ELR (cell line): ENCODE measurements around the gene CRTC2.
A peak's percentile ranks its signal among the peaks of the same experiment; 100 is the strongest.

Experiments
- DNase-seq: peaks from one replicate; pipeline ENCODE4 v3.0.0-alpha.2; 2015; ENCODE audit warnings: low read depth

CRTC2 gene

DNA sequence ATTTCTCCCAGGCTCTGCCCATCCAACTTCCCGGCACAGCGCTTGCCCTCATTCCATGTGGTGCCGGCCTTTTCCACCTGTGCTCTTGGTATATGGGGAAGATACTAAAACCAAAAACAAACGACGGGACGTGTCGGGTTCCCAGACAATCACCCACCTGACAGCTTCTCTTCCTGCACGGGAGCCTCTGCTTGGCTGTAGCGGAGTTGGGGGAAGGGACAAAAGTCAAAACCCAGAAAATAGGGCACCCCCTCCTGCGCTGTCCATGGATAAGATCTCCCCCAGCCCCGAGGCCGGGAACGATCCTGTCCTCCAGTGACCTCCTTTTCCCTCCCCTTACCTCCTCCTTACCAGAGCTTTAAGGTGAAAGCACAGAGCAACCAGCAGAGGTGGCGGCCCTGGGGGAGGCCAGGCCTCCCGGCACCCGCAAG is 18.4 kb upstream of the CRTC2 start:
- no peak for DNase-seq

DNA sequence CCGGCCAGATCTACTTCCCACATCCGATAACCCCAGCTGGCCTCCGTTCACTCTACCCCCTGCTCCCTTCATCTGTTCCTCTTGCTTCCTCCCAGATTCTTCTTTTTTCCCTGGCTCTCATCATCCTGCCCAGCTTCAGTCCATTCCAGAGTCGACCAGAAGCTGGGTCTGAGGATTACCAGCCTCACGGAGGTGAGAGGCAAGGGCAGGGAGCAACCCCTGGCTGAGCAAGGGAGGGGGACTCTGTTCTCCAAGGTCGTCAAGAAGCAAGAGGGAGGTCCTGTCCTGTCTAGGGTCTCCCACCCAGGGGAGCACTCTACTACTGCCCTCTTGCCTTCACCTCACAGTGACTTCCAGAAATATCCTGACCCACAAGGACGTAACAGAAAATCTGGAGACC is 15.1 kb upstream of the CRTC2 start:
- no peak for DNase-seq

DNA sequence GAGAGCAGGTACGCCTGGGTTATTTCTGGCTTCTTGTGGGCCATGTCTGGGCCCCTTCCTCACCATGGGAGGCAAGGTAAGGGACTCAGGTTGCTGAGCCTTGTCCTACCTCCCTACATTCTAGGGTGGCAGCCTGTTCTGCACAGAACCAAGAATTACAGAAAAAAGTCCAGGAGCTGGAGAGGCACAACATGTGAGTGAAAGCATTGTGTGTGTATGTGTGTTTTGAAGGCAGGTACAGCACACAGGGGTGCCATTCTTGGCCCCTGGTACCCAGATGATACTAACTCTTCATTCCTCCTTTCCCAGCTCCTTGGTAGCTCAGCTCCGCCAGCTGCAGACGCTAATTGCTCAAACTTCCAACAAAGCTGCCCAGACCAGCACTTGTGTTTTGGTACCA is 14.7 kb upstream of the CRTC2 start:
- DNase-seq: no peak

DNA sequence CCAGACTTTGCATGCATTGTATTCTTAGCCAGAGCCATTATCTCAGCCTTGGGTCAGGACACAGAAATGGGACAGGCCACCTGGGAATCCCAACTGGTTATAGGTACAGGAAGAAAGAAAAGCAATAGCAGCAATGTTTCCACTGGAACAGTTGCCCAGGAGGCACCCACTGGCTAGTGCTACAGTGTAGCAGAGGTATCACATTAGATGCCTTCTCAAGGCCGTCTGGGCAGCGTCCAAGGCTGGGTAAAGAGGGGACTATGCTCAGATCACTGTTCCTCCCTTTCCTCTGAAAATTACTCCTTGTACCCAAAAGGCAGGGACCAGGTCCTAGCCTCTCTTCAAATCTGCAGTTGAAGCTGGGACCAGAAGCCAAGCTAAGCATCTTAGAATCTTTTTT is 11.9 kb upstream of the CRTC2 start:
- no peak for DNase-seq

DNA sequence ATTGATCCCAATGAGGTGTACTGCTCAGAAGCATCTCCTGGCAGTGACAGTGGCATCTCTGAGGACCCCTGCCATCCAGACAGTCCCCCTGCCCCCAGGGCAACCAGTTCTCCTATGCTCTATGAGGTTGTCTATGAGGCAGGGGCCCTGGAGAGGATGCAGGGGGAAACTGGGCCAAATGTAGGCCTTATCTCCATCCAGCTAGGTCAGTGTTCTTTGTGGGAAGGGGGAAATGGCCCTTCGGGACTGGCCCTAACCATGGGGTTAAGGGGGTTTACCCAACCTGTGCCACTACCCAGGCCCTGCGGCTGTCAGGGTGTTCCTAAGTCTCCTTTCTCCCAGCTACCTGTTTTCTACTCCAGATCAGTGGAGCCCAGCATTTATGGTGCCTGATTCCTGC is 10.6 kb upstream of the CRTC2 start:
- DNase-seq: no peak

DNA sequence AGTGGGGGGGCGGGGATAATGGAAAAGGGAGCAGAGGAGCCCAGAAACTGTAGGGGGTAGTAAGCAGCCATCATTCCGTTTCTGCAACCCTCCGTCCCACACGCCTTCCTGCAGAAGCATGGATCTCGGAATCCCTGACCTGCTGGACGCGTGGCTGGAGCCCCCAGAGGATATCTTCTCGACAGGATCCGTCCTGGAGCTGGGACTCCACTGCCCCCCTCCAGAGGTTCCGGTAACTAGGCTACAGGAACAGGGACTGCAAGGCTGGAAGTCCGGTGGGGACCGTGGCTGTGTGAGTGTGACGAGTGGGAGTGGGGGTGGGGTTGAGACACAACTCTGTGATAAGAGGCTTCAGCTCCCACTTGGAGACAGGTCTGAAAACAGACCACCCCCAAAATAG is 10.0 kb upstream of the CRTC2 start:
- no peak for DNase-seq

DNA sequence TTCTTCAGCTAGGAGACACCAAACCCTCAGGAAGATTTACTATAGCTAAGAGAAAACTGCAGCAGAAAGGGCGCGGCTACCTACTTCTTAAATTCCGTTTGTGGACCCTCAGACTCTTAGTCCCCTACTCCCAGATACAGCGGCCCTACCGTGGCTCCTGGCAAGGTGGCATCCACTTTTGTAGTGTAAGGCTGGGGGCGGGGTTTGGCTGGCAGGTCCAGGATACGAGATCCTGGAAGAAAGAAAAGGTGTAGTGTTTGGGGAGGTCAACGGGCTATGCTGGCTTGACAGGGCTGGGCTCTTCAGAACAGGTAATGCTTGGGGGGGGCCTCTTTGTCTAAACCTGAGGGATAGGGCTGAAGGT is 9.6 kb upstream of the CRTC2 start:
- DNase-seq: peak; percentile 30

DNA sequence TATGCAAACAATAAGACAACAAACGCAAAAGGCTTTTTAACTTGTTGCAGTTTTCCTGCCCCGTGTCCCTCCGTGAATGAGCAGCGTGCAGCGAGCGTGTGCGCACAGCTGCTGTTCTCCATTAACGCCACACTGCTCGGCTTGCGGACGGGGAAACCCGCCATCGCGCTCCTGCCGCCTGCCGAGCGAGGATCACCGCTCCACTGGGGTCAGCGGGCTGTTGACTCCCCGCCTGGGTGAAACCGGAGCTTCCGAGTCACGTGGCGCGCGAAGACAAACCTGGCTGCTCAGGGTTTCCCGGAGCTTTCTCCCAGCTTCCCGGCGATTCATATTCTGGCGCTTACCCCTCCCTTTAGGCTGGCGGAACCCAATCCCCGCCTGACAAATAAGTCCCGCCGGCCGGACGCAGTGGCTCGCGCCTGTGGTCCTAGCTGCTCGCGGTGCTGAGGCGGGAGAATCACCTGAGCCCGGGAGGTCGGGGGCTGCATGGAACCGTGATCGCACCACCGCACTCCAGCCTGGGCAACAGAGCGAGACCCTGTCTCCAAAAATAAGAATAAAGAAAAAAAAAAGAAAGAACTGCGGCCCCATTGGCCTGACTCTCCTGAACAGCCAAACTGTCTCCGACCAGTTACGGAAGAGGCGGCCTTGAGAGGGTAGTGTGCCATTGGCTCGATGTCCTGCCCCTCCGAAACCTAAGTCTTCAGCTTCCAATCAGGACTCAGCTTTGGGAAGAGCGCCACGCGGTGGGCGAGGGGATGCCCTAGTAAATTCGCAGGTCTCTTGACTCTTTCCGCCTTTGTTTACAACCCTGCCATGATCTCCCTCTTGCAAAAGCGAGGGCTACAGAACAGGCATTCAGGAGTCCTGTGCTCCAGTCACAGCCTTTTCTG is 8.9 kb upstream of the CRTC2 start, which contains the start of gene CREB3L4:
CREB3L4 (plus strand) TSS at position 796 of the 893 bp plus-strand sequence. CDS start 624 bp downstream, outside the sequence.
- peak; percentile 98 for DNase-seq

DNA sequence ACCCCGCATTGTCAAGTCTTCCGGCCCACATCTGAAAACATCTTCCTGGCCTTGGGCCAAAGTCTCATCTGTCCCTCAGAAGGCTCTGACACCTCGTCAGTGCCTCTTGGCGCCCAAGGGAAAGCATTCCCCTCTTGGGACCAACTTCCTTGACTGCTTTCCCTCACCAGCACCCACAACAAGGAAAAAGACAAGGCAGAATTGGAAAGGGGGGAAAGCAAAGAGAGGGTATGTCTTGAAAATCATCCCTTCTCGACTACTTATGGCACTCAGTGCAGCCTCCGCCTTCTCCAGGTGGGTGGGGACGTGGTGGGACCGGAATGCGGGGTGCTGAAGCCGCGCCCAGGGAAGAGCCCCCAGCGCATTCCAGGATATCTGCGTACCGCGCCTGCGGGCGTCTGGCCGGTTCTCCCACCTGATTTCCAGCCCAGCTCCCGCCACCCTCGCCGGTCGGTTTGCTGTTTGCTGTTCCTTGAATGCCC is 5.5 kb upstream of the CRTC2 start:
- peak; percentile 85 for DNase-seq

DNA sequence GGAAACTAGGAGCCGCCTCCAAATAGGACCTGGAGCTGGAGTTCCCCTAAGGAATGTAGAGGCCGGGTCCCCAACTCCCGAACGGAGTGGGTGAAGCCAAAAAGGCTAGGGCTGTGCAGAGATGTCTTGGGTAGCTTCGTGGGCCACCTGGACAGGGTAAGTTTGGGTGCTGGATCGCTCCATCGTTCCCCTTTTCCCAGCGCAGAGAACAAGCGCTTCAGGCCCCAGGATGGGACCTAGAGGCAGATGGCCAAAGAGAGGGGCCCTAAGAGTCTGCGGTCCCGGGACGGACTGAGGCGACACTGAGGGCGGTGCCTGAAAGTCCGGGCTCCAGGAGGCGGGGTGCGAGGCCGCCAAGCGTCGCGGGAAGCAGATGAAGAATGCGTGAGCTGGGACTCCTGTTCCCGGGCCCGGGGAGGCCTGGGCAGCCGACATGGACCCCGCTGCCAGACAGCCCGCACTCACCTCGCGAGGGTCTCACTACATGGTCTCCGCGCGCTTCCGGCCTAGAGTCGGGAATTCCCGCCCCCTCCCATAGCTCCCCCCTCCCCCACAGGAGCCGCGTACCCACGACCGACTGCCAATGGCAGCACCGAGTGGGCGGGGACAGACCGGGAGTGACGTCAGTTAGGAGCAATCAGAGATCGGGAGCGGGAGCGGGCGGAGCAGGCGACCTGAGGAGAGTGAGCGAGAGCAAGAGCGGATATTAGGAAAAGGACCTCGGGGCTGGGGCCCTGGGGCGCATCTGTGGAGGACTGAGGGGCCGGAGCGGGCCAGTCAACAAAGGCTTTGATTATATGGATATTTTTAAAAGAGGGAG is 4.8 kb upstream of the CRTC2 start, which contains the start of gene SLC39A1:
SLC39A1 (minus strand) TSS at position 508 of the 820 bp plus-strand sequence. CDS start 822 bp downstream, outside the sequence.
- DNase-seq: peak; percentile 98

DNA sequence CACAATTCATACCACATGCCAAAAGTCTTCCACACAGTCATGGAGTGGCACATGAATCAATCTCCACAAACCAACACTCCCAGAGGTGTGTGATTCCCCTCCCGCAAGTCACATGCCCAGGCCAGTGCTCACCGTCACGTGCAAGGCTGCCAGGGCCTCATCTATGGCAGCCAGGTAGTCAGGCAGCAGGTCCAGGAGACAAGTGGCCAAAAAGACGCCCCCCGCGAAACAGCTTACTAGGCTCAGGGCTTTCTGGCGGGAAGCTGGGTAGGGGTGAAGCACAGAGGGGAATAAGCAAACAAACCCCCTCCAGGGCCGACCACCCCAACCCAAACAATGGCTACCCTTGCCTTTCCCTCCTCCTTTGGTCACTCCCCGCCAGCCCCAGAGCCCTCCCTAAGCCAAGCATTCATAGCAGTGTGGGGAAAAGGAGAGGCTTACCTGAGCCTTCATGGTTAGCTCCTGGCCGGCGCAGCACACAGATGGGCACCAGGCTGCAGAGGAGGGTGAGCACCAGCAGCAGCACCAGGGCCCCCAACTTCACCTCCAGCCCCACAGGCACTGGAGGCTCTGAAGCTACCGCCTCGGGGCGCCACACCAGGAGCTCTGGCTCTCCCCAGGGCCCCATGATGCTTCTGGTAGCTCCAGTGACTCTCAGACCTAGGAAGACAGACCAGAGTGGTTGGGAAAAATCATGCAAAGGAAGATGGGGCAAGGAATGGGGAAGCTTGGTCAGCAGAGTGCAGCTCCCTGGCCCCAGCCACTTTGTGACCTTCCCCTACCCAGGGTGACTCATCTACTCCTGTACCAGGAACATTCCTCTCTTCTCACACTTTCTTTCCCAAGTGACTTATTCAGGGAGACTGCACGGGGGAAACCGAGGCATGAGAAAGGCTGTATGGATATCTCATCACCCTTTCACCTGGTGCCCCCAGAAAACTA is 3.9 kb upstream of the CRTC2 start:
- peak; percentile 83 for DNase-seq

DNA sequence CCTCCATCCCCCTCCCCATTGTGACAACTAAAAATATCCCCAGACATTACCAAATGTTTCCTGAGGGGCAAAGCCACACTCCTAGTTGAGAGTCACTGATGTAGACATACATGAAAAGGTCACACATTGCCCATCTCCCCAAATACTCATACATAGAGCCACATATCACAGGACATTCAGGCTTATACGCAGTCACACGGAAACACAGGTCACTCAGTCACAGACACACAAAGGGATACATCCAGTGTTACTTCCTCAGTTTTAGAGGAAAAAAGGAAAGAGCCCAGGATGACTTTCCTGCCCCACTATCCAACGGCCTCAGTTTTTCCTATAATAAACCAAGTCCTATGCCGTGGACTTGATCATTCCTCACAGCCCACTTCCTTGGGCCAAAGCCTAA is 3.0 kb upstream of the CRTC2 start:
- no peak for DNase-seq

DNA sequence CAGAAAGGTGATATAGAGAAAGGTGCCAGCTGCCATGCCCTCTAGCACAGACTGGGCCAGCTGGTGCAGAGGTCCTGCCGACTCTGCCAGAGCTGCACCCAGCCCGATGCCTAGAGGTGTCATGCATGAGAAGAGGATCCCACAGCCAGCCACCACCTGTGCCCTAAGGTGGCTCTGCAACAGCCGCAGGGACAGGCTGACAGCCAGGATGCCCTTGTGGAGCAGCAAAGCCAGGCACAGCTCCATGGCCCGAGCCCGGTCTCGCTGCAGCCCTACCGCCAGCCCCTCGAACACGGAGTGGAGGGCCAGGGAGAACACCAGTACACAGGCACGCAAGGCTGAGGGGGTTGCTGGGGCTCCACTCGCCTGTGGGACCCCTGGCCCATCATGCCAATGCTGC is 1.8 kb upstream of the CRTC2 start:
- DNase-seq: no peak

DNA sequence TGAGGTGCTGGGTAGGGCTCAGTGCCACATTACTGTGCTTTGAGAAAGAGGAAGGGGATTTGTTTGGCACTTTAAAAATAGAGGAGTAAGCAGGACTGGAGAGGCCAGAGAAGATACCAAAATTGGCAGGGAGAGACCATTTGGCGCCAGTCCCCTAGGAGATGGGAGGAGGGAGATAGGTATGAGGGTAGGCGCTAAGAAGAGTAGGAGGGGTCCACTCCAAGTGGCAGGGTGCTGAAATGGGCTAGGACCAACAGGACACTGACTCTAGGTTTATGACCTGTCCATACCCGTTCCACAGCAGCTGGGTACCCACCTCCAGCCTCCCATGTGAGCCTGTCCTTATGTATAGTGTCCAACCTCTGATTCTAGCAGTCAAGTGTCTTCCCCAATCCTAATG is 1.0 kb upstream of the CRTC2 start:
- no peak for DNase-seq

DNA sequence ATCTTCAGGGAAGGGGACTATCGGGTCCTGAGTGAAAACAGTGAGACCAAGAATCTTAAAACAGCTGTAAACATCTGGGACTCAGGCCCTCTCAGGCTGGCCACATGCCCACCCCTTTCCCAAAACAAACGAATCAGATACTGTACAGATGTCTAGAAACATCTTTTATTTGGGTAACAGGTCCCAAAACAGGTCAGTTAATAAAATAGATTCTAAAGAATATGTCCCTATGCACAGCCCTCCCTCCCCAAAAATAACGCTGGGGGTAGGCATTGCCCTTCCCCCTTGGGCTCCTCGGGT is 499 bp upstream of the CRTC2 start:
- DNase-seq: no peak

DNA sequence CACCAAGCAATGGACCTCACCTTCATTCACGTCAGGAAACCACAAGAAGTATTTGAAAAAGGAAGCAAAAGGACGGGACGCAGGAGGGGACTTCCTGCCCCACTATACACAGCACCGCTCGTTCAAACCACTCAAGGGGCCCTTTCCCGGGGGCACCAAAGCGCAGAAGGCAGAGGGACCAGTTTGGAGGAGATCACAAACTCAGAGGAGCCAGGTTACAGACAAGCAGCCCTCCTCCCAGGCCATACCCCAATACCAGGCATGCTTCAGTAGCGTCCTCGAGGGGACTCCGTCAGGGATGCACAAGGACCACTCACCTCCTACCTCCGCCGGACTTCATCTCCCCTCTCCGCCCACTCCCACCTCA is 685 bp downstream of the CRTC2 start:
- DNase-seq: peak; percentile 48

DNA sequence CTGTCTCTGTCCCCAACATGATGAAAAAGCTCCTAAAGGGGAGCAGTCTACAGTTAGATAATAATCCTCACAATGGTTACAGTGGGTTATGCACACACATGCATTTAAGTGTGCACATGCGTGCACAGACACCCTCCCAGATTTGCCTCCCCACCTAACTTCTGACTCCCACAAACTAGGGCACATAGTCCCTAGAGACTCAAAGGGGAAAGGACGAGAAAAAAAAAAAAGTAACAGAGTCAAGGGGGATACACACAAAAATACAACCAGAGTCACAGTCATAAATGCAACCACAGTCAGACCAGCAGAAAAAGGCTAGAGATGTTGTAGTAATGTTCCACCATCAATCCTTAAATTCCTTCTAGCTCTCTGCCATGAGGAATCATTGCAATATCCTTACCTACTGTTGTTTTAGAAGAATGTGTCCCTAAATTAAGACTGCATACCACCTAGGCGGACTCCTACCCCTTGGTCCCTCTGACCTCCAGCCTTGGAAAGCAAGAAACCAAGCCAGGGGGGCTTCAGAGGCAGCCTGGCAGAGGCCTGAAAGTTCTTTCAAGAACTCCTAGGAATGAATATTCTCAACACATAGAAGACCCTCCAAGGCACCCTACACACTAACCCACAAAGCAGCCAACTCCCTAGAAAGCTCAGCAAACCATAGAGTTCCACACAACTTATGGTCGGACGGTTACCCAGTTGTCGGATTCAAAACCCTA is 1.3 kb downstream of the CRTC2 start:
- no peak for DNase-seq

DNA sequence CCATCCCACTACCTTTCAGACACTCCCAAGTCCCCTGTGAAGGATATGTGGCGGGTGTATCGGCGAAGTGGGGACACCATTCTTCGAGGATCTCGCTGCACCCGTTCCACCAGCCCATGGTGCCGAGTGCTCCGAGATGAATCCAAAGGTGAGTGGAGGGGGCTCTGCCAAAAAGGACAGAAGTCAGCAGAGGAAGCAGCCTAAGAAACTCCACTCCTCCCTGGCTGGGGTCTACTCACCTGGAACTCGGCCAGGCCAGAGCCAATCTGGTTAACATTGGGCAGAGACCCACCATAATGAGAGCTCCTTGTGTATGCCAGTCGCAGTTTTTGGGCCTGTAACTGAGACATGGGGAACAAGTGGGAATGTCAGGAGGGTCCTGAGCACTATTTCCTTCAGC is 3.6 kb downstream of the CRTC2 start:
- no peak for DNase-seq

DNA sequence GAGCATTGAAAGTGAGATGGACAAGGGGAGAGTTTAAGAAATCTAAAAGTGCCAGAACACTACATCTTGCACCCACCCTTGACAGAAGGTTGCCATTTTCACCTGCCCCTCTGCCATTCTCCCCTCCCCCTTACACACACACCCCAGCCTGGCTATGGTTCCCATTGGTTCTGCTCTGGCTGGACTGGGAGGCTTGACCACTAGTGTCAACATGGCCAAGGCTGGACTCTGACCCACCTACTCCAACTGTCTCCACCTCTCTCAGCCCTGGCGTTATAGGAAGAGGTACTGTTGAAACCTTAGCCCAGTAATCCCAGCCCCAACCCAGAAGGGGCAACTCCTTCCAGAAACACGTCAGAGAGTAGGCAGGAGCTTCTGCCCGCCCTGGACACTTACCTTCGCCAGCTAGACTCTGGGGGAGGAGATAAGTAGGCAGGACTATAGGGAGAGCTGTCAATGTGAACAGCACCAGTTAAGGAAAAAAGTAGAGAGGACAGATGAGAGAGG is 4.5 kb downstream of the CRTC2 start:
- no peak for DNase-seq

DNA sequence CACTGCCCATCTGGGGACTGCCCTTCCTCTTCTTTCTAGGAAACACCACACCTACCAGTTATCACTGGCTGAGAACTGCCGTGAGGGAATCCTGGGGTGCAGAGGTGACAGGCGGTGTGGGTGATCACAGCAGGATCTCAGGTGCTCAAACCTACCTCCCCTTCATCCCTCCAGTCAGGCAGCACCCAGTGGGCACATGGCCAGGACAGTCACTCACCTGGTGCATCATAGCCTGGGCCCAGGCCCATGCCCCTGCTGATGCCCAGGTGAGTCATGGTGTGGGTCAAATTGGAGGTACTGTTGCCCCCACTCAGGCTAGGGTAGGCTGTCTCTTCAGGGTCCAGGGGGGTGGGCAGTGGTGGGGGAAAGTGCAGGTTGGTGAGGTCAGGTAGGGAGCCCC is 6.6 kb downstream of the CRTC2 start:
- no peak for DNase-seq

DNA sequence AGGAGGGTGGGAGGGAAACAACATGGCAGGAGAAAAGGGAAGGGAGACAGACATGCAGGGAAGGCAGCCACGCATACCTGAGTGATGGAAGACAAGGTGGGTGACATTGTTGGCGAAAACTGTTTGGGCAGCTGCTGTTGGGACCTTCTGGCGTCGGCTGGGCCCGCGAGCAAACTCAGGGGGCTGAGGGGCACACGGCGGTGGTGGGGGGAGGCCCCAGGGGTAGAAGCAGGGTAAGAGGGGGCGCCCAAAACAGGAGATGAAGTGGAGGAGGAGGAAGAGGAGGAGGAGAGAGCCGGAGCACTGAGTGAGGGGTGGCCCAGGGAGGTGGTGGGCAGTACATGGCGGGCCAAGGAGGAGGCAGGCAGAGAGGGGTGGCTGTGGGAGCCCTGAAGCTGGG is 7.2 kb downstream of the CRTC2 start:
- DNase-seq: no peak
